Right cardiac atrium (tissue), 5 donors: ENCODE measurements around the gene AGBL2. TPM values are rescaled to one million over a fixed set of nuclear protein-coding genes. Genes with fewer than 3 reads are reported as not detected.
"Not testable (repeated sequence)": the region's sequence is repeated elsewhere in the genome, so short reads cannot be mapped to it uniquely, and the experiment has no call there.

ENCODE experiments used
- ATAC-seq, 2 donors: fragments of 200-7000 bp; cut with Tn5 transposase; one replicate each; pipeline versions ENCODE4 v1.8.0 to v1.9.1; 2020; ENCODE audit warnings: moderate library complexity in 2 of 2, mild to moderate bottlenecking in 1 of 2
- DNase-seq, 3 donors: peaks; one replicate each; pipeline ENCODE4 v3.0.0-alpha.2; 2020
- H3K27ac ChIP-seq: one replicate; pipeline ENCODE4 v1.5.1; 2013; ENCODE audit warnings: mild to moderate bottlenecking, low read length, control low read depth, moderate library complexity
- H3K27me3 ChIP-seq: one replicate; pipeline ENCODE4 v1.6.1; 2013; ENCODE audit not compliant: control insufficient read depth, insufficient read depth
- H3K4me1 ChIP-seq: one replicate; pipeline ENCODE4 v1.6.1; 2013; ENCODE audit warnings: low read length; ENCODE audit not compliant: control insufficient read depth, insufficient read depth
- H3K4me3 ChIP-seq: one replicate; pipeline ENCODE4 v1.5.1; 2013; ENCODE audit warnings: low read length, control low read depth
- H3K9me3 ChIP-seq: one replicate; pipeline ENCODE4 v1.6.1; 2013; ENCODE audit warnings: low read length; ENCODE audit not compliant: control insufficient read depth
- WGBS: extraction: QIAGEN DNeasy Blood & Tissue Kit; methylation state at CpG from one replicate; pipeline ENCODE4 v1.1.7; 2013; 5-methylcytosine and 5-hydroxymethylcytosine counted together
- intact Hi-C, 4 donors: fragments of 100-400 bp; cut with DNase I; formaldehyde crosslinking; loops; one replicate each; pipeline versions ENCODE4 v1.11.0 to v1.14.0; 2022 to 2023
- long read RNA-seq, 4 donors: library from polyadenylated mRNA; unstranded; transcript quantifications; one replicate each; pipeline ENCODE4 v2.0.0, GENCODE V29; 2020 to 2021
- polyA plus RNA-seq: library from polyadenylated mRNA; stranded (reverse); fragments of 200-250 nt; gene quantifications from one replicate; pipeline ENCODE4 v1.2.3, GENCODE V29; 2013
- total RNA-seq, 4 donors: library from RNA; stranded (reverse); fragmentation: NEBNext Ultra II Directional; extraction: Animal tissue kit (Norgen Biotek cat#: 25700); gene quantifications; one replicate each; pipeline ENCODE4 v1.2.1, GENCODE V29; 2021
- donor health status: healthy with polysubstance abuse.
- donor health status: DM: no; HTN: yes; CAD: no.
- donor health status: DM: no; HTN: no; CAD: no.
- donor health status: DM: no; HTN: yes; CAD: no; lungs with severe emphysema.
- donor health status: DM: yes; HTN: yes; CAD: no.

AGBL2 gene, protein sequence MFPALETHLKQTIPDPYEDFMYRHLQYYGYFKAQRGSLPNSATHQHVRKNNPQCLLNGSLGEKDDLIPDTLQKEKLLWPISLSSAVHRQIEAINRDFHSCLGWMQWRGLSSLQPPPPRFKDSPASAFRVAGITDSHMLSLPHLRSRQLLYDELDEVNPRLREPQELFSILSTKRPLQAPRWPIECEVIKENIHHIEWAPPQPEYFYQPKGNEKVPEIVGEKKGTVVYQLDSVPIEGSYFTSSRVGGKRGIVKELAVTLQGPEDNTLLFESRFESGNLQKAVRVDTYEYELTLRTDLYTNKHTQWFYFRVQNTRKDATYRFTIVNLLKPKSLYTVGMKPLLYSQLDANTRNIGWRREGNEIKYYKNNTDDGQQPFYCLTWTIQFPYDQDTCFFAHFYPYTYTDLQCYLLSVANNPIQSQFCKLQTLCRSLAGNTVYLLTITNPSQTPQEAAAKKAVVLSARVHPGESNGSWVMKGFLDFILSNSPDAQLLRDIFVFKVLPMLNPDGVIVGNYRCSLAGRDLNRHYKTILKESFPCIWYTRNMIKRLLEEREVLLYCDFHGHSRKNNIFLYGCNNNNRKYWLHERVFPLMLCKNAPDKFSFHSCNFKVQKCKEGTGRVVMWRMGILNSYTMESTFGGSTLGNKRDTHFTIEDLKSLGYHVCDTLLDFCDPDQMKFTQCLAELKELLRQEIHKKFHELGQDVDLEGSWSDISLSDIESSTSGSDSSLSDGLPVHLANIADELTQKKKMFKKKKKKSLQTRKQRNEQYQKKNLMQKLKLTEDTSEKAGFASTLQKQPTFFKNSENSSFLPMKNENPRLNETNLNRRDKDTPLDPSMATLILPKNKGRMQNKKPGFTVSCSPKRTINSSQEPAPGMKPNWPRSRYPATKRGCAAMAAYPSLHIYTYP
- under 1 TPM; 0.18 to 0.47 (median 0.43) TPM for total RNA-seq
- 0.38 TPM for polyA plus RNA-seq
- long read RNA-seq, donor 1, partial matches to known transcripts, result 0 of 1 reads
- long read RNA-seq, donor 1, other reads (novel, unspliced or antisense), result 1 of 1 reads
- long read RNA-seq, donor 2, result 0 reads
- long read RNA-seq, donor 3, result 0 reads
- long read RNA-seq, donor 4, result 0 reads

DNA sequence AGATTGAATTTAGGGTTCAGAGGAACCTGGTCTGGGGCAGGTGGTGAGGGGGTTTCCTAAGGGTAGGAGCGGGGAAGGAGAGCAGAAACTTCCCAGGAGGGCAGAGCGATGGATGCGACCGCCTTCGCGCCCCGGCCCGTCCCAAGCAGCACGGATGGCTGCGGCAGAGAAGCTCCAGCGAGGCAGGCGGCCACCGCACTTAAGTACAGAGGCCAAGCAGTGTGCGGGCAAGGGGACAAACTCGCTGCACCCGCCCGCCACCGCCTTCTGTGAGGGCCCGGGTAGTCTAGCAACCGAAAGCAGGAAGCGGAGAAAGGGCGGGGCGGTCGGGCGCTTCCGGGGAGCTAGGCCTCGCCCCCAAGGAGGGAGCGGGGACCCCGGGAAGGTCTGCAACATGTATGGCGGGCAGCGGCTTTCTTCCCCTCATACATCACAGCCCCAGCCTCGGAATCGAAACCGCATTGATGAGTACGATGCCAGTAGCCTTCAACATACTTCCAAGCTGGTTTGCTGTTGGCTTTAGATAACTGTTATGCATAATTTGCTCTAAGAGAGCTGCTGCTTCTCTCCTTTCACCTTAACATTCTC, at the start of gene AGBL2:
AGBL2 (minus strand) TSS at position 288 of the 588 bp plus-strand sequence. CDS start 719 bp downstream, outside the sequence.
- Histone ChIP-seq H3K9me3 (no peaks in the 10 kb centered on the region), H3K4me3 (peak within 1 kb of the TSS; percentile 64), H3K27ac (peak within 1 kb of the TSS; percentile 3), H3K4me1 (peaks cover 2% of the 10 kb centered on the region), H3K27me3 (no peaks in the 10 kb centered on the region)
- under 1% methylated on average over 35 of the region's 35 CpGs for WGBS
- intact Hi-C loops, result no loop called here
- ATAC-seq, result peak; percentile 94 to 96
- peak; percentile 79 to 92 (median 91) for DNase-seq

DNA sequence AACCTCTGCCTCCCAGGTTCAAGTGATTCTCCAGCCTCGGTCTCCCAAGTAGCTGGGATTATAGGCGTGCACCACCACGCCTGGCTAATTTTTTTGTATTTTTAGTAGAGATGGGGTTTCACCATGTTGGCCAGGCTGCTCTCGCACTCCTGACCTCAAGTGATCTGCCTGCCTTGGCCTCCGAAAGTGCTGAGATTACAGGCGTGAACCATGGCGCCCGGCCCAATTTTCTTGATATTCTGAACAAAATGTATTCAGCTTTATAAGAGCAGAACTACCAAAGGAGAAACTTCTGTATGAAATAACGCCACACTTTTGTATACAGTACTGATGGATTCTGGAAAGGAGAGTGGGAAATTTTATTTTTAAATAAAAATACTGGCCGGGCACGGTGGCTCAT, 44.1 kb upstream of the AGBL2 start:
- ATAC-seq, H3K27ac ChIP-seq, H3K9me3 ChIP-seq, H3K4me1 ChIP-seq, H3K4me3 ChIP-seq, H3K27me3 ChIP-seq: not testable (repeated sequence)
- intact Hi-C loops, result loop anchor here in 1 of 4 donors (10.0 kb wide), 1 partner anchor 46 kb away; no protein-coding TSS in a partner anchor
- DNase-seq, result peak in 1 of 3 donors; percentile 76
- WGBS, result 86% methylated on average over 11 of the region's 11 CpGs

DNA sequence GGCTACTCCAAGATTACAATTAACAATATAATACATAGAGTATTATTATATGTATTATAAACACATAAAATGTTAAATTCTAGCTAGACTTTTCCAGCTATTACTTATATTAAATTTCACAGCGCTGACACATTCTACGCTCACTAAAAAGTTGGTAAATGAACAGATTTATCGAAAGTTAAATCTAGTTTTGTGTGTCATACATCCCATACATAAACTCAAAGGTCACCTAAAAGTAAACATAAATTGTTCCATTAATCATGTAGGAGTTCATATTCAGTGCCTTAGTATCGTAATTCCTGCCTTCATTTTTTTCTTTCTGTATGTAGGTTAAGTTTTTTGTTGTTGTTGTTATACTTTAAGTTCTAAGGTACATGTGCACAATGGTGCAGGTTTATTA, 41.0 kb upstream of the AGBL2 start:
- Histone ChIP-seq H3K4me3 (no peak overlapping the region), H3K27ac (no peak overlapping the region), H3K4me1 (no peaks in the 10 kb centered on the region), H3K9me3 (no peaks in the 10 kb centered on the region), H3K27me3 (no peaks in the 10 kb centered on the region)
- DNase-seq (no peak), ATAC-seq (no peak)
- WGBS, result 96% methylated on average over 4 of the region's 4 CpGs
- intact Hi-C loops, result loop anchor here in 1 of 4 donors (10.0 kb wide), 1 partner anchor 49 kb away; no protein-coding TSS in a partner anchor

DNA sequence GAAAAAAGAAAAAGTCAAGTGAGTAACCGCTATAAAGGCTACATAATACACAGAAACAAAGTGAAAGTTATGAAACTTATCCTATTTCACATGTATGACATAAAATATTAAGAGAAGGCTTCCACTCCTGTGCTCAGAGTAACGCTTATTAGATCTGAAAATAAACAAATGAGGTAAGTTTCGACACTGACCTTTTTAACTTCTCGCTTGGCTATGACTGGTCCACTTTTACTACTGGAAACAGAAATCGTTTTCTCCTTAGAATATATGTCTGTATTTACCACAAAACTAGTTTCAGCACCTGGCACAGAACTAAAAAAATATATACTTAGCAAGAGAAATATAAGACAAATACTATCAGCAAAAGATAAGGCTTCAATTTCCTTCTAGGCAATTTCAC, 35.6 kb upstream of the AGBL2 start:
- Histone ChIP-seq H3K27me3 (no peaks in the 10 kb centered on the region), H3K27ac (no peak overlapping the region), H3K9me3 (no peaks in the 10 kb centered on the region), H3K4me3 (no peak overlapping the region), H3K4me1 (no peaks in the 10 kb centered on the region)
- DNase-seq, result no peak
- ATAC-seq, result no peak
- intact Hi-C loops, result loop anchor here in 1 of 4 donors (10.0 kb wide), 1 partner anchor 54 kb away; no protein-coding TSS in a partner anchor
- 86% methylated on average over 5 of the region's 5 CpGs for WGBS

DNA sequence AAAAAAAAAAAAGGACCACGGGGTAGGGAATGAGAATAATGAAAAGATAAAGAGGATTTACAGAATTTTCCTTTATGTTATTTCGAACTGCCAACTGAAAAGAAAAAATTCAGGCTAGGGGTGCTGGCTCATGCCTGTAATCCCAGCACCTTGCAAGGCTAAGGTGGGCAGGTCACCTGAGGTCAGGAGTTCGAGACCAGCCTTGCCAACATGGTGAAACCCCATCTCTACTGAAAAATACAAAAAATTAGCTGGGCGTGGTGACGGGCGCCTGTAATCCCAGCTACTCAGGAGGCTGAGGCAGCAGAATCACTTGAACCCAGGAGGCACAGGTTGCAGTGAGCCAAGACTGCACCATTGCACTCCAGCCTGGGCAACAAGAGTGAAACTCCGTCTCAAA, 27.3 kb upstream of the AGBL2 start:
- H3K27ac ChIP-seq, DNase-seq, ATAC-seq, H3K9me3 ChIP-seq, H3K4me1 ChIP-seq, intact Hi-C loops, H3K27me3 ChIP-seq, H3K4me3 ChIP-seq: not testable (repeated sequence)
- WGBS, result 94% methylated on average over 7 of the region's 7 CpGs

DNA sequence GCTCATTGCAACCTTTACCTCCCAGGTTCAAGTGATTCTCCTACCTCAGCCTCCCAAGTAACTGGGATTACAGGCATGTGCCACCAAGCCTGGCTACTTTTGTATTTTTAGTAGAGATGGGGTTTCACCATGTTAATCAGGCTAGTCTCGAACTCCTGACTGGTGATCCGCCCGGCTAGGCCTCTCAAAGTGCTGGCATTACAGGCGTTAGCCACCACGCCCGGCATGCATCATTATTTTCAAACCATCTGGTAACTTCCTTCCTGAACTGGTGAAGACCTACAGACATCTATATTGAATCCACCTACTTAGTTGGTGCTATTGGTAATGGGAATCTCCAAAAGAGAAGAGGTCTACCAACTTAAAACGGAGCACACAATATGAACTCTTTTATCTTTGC, 22.6 kb upstream of the AGBL2 start:
- H3K9me3 ChIP-seq, DNase-seq, H3K4me1 ChIP-seq, ATAC-seq, H3K27me3 ChIP-seq, H3K27ac ChIP-seq, H3K4me3 ChIP-seq: not testable (repeated sequence)
- intact Hi-C loops, result loop anchor here in 1 of 4 donors (10.0 kb wide), 1 partner anchor 107 kb away; the partner anchor contains the start of gene NUP160
- WGBS, result 68% methylated on average over 7 of the region's 7 CpGs

DNA sequence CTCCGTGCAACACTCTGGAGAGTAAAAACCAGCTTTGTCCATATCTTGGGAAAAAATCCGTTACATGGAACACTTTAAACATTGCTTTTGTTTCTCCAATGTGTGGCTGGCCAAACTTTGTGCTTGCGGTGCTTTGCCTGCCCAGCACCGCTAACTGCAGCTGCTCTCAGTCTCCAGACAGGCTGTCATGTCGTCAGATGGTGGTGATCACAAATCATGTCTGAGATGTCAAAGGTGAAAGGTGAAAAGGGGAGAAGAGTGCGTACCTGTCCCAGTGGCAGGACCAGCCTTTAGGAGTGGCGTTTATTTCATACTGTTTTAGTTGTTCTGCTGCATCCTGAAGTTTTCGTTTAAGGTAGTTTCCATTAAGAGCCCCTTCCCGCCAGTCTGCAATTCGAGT, 17.1 kb upstream of the AGBL2 start:
- H3K9me3 ChIP-seq, result no peaks in the 10 kb centered on the region
- intact Hi-C loops, result loop anchor here in 1 of 4 donors (10.0 kb wide), 1 partner anchor 113 kb away; the partner anchor contains the start of gene NUP160
- H3K4me1 ChIP-seq, result no peaks in the 10 kb centered on the region
- no peak overlapping the region for H3K27ac ChIP-seq
- DNase-seq (peak in 1 of 3 donors; percentile 4), ATAC-seq (no peak)
- H3K27me3 ChIP-seq, result no peaks in the 10 kb centered on the region
- WGBS, result 85% methylated on average over 10 of the region's 10 CpGs
- H3K4me3 ChIP-seq, result no peak overlapping the region

DNA sequence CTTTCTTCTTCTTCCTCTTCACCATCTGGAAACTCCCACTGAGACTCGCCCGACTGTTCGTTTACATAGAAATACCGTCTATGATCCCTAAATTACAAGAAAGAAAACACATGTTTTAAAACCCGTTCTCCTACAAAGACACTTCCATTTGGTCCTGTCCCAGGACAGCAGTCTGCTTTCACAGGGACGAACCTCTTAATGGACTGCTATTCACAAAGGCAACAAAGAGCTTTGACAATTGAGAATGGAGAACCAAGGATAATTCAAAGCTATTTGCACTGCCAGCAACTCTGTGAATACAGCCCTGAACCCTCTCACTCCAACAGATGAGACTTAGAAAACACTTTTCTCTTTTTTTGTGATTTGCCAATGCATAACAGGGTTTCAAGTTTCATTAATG, 16.3 kb upstream of the AGBL2 start:
- 81% methylated on average over 6 of the region's 6 CpGs for WGBS
- DNase-seq, result no peak
- ATAC-seq, result no peak
- intact Hi-C loops, result loop anchor here in 1 of 4 donors (10.0 kb wide), 1 partner anchor 113 kb away; the partner anchor contains the start of gene NUP160
- no peak overlapping the region for H3K4me3 ChIP-seq
- no peaks in the 10 kb centered on the region for H3K9me3 ChIP-seq
- H3K27ac ChIP-seq, result no peak overlapping the region
- no peaks in the 10 kb centered on the region for H3K4me1 ChIP-seq
- no peaks in the 10 kb centered on the region for H3K27me3 ChIP-seq

DNA sequence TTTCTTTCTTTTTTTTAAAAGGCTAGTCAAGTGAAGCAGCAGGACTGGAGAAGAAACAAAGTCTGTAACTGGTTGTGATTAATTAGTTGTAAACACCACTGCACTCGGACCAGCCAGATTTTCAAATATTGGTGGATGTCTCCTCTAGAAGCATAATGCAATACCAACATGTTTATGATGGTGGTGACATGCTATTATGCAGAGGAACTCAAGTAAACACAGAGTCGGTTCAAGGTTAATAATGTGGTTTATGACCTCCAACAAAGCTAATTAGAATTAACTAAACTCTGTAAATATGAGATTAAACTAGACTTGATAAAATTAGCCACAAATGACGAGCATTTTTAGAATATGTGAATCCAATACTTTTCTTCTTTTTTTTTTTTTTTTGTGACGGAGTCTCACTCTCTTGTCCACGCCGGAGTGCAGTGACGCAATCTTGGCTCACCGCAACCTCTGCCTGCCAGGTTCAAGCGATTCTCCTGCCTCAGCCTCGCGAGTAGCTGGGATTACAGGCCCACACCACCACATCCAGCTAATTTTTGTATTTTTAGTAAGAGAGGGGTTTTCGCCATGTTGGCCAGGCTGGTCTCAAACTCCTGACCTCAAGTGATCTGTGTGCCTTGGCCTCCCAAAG, 11.8 kb upstream of the AGBL2 start:
- WGBS, result 84% methylated on average over 12 of the region's 12 CpGs
- no peak overlapping the region for H3K4me3 ChIP-seq
- no peaks in the 10 kb centered on the region for H3K4me1 ChIP-seq
- no peaks in the 10 kb centered on the region for H3K9me3 ChIP-seq
- DNase-seq (no peak), ATAC-seq (no peak)
- no peaks in the 10 kb centered on the region for H3K27me3 ChIP-seq
- H3K27ac ChIP-seq, result no peak overlapping the region
- intact Hi-C loops, result no loop called here

DNA sequence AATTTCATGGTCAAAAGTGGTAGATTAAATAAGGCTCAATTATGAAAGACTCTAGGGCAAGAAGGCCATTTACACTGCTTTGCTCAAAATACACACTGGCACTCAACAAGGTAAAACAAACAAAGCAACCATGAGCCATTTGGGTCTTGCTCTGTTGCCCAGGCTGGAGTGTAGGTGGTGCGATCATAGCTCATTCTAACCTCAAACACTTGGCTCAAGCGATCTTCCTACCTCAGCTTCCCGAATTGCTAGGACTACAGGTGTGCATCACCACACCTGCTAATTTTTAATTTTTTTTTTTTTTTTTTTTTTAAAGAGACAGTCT, 10.9 kb upstream of the AGBL2 start:
- intact Hi-C loops, result no loop called here
- no peak overlapping the region for H3K4me3 ChIP-seq
- no peaks in the 10 kb centered on the region for H3K4me1 ChIP-seq
- 97% methylated on average over 3 of the region's 3 CpGs for WGBS
- no peaks in the 10 kb centered on the region for H3K9me3 ChIP-seq
- DNase-seq, result no peak
- H3K27me3 ChIP-seq, result no peaks in the 10 kb centered on the region
- no peak for ATAC-seq
- H3K27ac ChIP-seq, result no peak overlapping the region
